ENCODE measurements around the gene ZCCHC14. TPM values are rescaled to one million over a fixed set of nuclear protein-coding genes. Genes with fewer than 3 reads are reported as not detected.

Gene ZCCHC14
- total RNA-seq, 1 donor from 2014 or later, result 19.2 TPM

GRCh38 chr16:87360862-87361610 lies 131.8 kb downstream of the ZCCHC14 start:
- DNase-seq, result no peak

GRCh38 chr16:87359121-87359520 lies 133.7 kb downstream of the ZCCHC14 start:
- DNase-seq, result no peak

- DNase-seq, result no peak
These were observed 134.1 kb downstream of the ZCCHC14 start for GRCh38 chr16:87358696-87359095.

GRCh38 chr16:87358250-87358649 lies 134.6 kb downstream of the ZCCHC14 start:
- DNase-seq, result no peak

GRCh38 chr16:87356491-87356853 lies 136.4 kb downstream of the ZCCHC14 start:
- no peak for DNase-seq

Other genes starting within 250 kb of the ZCCHC14 start
- gene C16orf95, start 175.6 kb downstream of the ZCCHC14 start, total RNA-seq, result 2.3 TPM
- gene FBXO31, start 109.2 kb downstream of the ZCCHC14 start, total RNA-seq, result 58.2 TPM
- gene MAP1LC3B, start 100.7 kb downstream of the ZCCHC14 start, total RNA-seq, result 35.9 TPM
- 0.10 TPM for gene JPH3, start 109.5 kb upstream of the ZCCHC14 start, total RNA-seq